Activated CD8-positive, alpha-beta T cell treated with anti-CD3 and anti-CD28 coated beads for 36 hours (primary cell): Measurements from ENCODE around the gene CYP27C1. TPM values are rescaled to one million over a fixed set of nuclear protein-coding genes. Genes with fewer than 3 reads are reported as not detected.

ENCODE experiments used
- ATAC-seq: fragments of 200-7000 bp; cut with Tn5 transposase; one replicate; pipeline ENCODE4 v1.10.0; 2021; ENCODE audit warnings: mild to moderate bottlenecking, moderate library complexity
- CTCF ChIA-PET: fragments of 350-600 bp; sonication (Branson Sonifier 250); formaldehyde crosslinking; loops from one replicate; lab custom pipeline; 2021; ENCODE audit warnings: antibody characterized with exemption; lab: Charles Lee
- POLR2A ChIA-PET: fragments of 350-600 bp; sonication (Branson Sonifier 250); formaldehyde crosslinking; loops from one replicate; lab custom pipeline; 2021; ENCODE audit warnings: antibody characterized with exemption; lab: Charles Lee
- DNase-seq: peaks from one replicate; pipeline ENCODE4 v3.0.0-alpha.2; 2020
- H3K27ac Mint-ChIP-seq: one replicate; pipeline ENCODE4 v1.8.0; 2021; ENCODE audit warnings: mild to moderate bottlenecking, mixed read lengths
- H3K27me3 Mint-ChIP-seq: one replicate; pipeline ENCODE4 v1.8.0; 2021; ENCODE audit warnings: mixed read lengths
- H3K36me3 Mint-ChIP-seq: one replicate; pipeline ENCODE4 v1.8.0; 2021; ENCODE audit warnings: low read depth, mixed read lengths
- H3K4me1 Mint-ChIP-seq: one replicate; pipeline ENCODE4 v1.8.0; 2021; ENCODE audit warnings: low read depth, mixed read lengths
- H3K4me3 Mint-ChIP-seq: one replicate; pipeline ENCODE4 v1.8.0; 2021; ENCODE audit warnings: mild to moderate bottlenecking, moderate library complexity, mixed read lengths
- H3K9me3 Mint-ChIP-seq: one replicate; pipeline ENCODE4 v1.8.0; 2021; ENCODE audit warnings: mixed read lengths
- CTCF ChIP-seq: fragments of 200-600 bp; IDR thresholded peaks from one replicate; pipeline ENCODE4 v1.8.0; 2022; ENCODE audit warnings: antibody characterized with exemption, mild to moderate bottlenecking
- intact Hi-C: fragments of 100-400 bp; cut with micrococcal nuclease; formaldehyde crosslinking; loops from one replicate; pipeline ENCODE4 v1.10.0; 2022
- total RNA-seq, 2 experiments: library from RNA; stranded (reverse); gene quantifications; one replicate each; pipeline ENCODE4 v1.2.3, GENCODE V29; 2021

Gene CYP27C1
- total RNA-seq, 2 experiments from 2014 or later = not detected

- intact Hi-C loops = no loop called here
- Mint-ChIP-seq H3K4me3 (no peak overlapping the region), H3K36me3 (no peaks in the 10 kb centered on the region), H3K9me3 (peaks cover 3% of the 10 kb centered on the region), H3K4me1 (no peaks in the 10 kb centered on the region), H3K27me3 (no peaks in the 10 kb centered on the region), H3K27ac (no peak overlapping the region)
- no peak for TF ChIP-seq CTCF
- no peak for ATAC-seq
- no peak for DNase-seq
- ChIA-PET CTCF (interaction anchor here (0.8 kb wide), 1 partner anchor 110 kb away, joined by 3 read pairs; no protein-coding TSS in a partner anchor), POLR2A (interaction anchor here (0.6 kb wide), 1 partner anchor 17 kb away, joined by 3 read pairs; no protein-coding TSS in a partner anchor)
These were observed 42.4 kb downstream of the CYP27C1 start for GRCh38 chr2:127177617-127178263.

- Mint-ChIP-seq H3K27me3 (no peaks in the 10 kb centered on the region), H3K27ac (no peak overlapping the region), H3K4me3 (no peak overlapping the region), H3K4me1 (no peaks in the 10 kb centered on the region), H3K9me3 (peaks cover 3% of the 10 kb centered on the region), H3K36me3 (no peaks in the 10 kb centered on the region)
- no peak for DNase-seq
- ChIA-PET POLR2A (no interaction called here), CTCF (interaction anchor here (0.8 to 1.8 kb wide), 3 partner anchors 70 to 109 kb away, joined by 3 to 4 read pairs (median 3); partner anchors contain the start of gene BIN1)
- no peak for ATAC-seq
- no peak for TF ChIP-seq CTCF
- intact Hi-C loops = no loop called here
These were observed 43.5 kb downstream of the CYP27C1 start for GRCh38 chr2:127176371-127177311.

- H3K36me3 Mint-ChIP-seq = no peaks in the 10 kb centered on the region
- peaks cover 3% of the 10 kb centered on the region for H3K9me3 Mint-ChIP-seq
- H3K4me3 Mint-ChIP-seq = no peak overlapping the region
- ChIA-PET CTCF (interaction anchor here (1.0 to 1.8 kb wide), 2 partner anchors 69 to 108 kb away, joined by 3 to 4 read pairs; partner anchors contain the start of gene BIN1), POLR2A (no interaction called here)
- ATAC-seq = no peak
- intact Hi-C loops = no loop called here
- H3K27me3 Mint-ChIP-seq = no peaks in the 10 kb centered on the region
- TF ChIP-seq CTCF = no peak
- DNase-seq = no peak
- no peaks in the 10 kb centered on the region for H3K4me1 Mint-ChIP-seq
- no peak overlapping the region for H3K27ac Mint-ChIP-seq
These were observed 44.2 kb downstream of the CYP27C1 start for GRCh38 chr2:127175751-127176354.

- Mint-ChIP-seq H3K4me1 (no peaks in the 10 kb centered on the region), H3K27ac (no peak overlapping the region), H3K9me3 (no peaks in the 10 kb centered on the region), H3K4me3 (no peak overlapping the region), H3K36me3 (no peaks in the 10 kb centered on the region), H3K27me3 (no peaks in the 10 kb centered on the region)
- ChIA-PET CTCF (interaction anchor here (0.7 to 1.8 kb wide), 5 partner anchors 14 to 121 kb away, joined by 3 to 4 read pairs (median 3); partner anchors contain the start of gene BIN1), POLR2A (no interaction called here)
- intact Hi-C loops = no loop called here
- no peak for ATAC-seq
- no peak for TF ChIP-seq CTCF
- DNase-seq = no peak
These were observed 44.9 kb downstream of the CYP27C1 start for GRCh38 chr2:127175041-127175721.
